Measurements from ENCODE around the gene DMWD.

- TF ChIP-seq, protein P1, sequence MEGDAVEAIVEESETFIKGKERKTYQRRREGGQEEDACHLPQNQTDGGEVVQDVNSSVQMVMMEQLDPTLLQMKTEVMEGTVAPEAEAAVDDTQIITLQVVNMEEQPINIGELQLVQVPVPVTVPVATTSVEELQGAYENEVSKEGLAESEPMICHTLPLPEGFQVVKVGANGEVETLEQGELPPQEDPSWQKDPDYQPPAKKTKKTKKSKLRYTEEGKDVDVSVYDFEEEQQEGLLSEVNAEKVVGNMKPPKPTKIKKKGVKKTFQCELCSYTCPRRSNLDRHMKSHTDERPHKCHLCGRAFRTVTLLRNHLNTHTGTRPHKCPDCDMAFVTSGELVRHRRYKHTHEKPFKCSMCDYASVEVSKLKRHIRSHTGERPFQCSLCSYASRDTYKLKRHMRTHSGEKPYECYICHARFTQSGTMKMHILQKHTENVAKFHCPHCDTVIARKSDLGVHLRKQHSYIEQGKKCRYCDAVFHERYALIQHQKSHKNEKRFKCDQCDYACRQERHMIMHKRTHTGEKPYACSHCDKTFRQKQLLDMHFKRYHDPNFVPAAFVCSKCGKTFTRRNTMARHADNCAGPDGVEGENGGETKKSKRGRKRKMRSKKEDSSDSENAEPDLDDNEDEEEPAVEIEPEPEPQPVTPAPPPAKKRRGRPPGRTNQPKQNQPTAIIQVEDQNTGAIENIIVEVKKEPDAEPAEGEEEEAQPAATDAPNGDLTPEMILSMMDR (IDR thresholded peaks at IDR 0.05) = peak in 2 of 4 experiments; percentile 1 to 3
- TF ChIP-seq POLR2A (IDR thresholded peaks at IDR 0.05) = peak; percentile 29 to 51
These were observed 24.6 kb downstream of the DMWD start for GRCh38 chr19:45767881-45768654.

Data from uterus (tissue), 2 donors.